Measurements from ENCODE around the gene NATD1. TPM values are rescaled to one million over a fixed set of nuclear protein-coding genes. Genes with fewer than 3 reads are reported as not detected.
A peak's percentile ranks its signal among the peaks of the same experiment; 100 is the strongest.
"Not testable (repeated sequence)": the region's sequence is repeated elsewhere in the genome, so short reads cannot be mapped to it uniquely, and the experiment has no call there.

The NATD1 gene
- total RNA-seq, 1 donor from 2014 or later, result 4.1 TPM

DNA sequence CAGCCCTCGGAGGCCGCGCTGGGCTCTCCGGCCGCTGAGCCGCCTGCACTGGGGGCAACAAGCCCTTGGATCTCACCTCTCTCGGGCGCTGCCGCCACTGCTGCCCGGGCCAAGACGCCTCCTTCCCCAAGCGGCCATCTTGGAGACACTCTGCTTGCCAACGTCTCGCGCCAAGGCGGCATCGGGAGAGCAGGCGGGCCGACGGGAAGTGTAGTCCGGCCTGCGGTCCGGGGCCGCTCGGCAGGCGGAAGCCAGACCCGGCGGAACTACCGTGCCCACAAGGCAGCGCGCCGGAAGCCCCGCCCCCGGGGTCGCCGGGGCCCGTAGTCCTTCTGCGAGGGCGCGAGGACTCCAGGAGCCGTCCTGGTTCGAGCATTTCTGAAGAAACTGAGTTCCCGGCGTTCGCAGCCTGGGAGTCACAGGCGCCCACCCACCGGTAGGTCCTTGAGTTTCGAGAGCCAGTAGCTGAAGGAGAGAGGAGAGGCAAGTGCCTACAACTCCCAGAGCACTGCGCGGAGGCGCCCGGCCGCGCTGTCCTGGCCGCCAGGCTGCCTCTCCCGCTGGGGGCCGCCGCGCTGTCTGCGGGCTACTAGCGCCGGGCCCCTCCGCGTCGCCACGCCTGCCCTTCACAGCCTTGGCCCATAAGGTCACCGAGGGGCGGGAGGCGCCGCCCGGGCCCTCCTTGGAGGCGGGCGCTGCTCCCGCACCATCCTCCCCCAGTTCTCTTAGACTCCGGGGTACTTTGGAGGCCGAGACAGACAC, 39.0 kb downstream of the NATD1 start, which contains the start of gene TMEM11:
TMEM11 (minus strand) TSS at position 147 of the 762 bp plus-strand sequence; CDS start at position 138, 9 bp downstream.
- DNase-seq, result peak; percentile 98

DNA sequence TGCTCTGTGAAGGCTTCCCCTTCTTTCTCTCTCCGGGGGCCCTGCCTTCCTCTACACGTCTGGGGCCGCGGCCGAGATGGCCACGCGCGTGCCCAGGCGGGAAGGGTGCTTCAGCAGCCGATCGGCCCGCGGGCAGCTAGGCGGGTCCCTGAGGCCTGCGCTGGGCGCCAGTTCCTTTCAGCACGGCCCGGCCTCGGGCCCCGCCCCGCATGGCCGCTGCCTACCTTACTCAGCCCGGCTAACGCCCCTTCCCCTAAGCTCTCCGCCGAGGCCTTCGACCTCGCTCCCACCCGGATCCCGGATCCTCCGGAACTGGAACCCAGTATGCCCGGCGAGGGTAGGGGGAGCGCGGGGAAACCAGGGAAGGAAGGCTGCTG, 39.6 kb downstream of the NATD1 start:
- DNase-seq, result peak; percentile 63

DNA sequence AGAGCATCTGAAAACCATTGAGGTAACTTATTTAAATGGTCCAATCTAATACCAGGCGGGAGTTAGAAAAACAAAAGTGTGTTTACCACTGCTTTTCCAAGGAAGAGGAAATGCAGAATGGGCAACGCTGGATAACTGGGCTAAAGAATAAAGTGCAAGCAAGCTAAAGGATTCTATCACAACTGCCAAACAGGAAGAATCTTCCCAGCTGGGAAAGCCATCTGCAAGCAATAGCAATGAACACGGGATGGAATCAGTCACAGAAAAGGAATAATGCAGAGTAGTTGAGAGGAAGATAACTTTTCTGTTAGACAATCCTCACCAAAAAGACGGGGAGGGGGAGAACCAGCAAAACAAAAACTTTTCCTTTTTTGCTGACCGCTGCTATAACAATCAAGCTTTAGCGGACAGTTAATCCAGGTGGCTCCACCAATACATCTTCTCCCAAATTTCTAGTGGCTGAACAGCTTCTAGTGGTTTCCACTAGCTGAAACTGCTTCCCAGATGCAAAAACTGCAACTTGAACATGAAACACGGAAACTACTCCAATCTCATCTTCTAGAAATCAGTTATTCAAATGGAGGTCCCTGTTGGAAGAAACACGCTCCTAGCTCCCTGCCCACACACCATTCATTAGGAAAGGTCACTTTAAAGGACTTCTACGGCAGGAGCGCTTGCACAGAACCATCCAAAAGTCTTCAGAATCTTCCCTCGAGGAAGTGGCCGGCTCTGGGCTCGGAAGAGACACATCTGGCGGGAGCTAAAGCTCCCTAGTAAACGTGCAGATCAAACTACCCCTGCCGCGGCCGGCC, 40.2 kb downstream of the NATD1 start:
- DNase-seq, result peak; percentile 18

DNA sequence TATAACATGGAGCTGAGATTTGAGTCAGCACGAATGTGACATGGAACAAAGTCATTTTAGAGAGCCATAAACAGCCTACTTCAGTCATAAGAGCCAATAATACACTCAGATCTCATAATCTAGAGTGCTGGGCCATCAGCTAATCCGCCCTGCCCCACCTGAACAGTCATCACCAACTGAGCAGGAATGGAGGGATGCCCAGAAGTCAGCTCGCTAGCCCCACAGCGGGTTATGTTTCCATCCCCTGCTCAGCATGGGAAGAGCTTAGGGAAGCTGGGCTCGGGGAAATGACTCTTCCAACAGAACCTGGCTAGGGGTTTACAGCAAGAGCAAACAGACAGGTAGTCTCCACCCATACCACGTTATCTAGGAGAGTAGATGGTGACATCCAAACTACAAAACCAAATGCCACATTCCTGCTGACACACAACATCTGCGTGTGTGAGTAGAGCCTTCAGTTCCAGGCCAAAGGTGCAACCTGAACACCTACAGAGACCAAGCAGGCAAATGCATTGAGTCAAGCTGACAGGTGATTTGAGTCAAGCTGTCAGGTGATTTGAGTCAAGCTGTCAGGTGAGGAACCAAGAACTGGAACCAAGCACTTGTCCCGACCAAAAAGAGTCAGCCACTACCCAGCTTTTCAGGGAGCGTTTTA, 41.3 kb downstream of the NATD1 start:
- DNase-seq, result no peak

DNA sequence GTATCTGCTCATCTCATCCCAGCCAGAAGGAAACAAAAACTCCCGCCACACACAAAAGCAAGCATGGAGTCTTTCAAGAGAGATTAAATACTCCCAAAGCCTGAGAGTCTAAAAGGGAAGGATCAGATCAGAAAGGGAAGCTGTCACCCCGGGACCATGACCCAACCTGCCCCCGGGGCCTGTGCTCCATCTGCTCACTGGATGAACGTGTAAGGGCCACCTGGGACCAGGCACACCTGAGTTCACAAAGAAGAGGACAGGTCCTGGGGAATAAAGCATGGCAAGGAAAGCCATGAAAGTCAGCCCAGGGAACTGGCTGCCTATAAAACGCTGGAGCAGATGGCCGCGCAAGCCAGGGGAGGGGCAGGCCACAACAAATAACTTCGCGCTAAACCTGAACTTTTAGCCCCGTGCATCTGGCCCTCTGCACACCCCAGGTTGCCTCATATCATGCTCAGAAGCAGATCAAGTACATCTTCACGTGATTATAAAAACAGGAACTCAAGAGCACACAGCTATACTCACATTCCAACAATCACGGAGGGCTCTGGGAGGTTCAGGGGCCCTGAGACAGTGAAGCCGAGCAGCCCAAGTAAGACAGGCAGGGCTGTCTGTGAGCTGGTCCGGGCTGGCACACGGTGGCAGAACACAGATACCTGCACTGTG, 42.7 kb downstream of the NATD1 start:
- no peak for DNase-seq

DNA sequence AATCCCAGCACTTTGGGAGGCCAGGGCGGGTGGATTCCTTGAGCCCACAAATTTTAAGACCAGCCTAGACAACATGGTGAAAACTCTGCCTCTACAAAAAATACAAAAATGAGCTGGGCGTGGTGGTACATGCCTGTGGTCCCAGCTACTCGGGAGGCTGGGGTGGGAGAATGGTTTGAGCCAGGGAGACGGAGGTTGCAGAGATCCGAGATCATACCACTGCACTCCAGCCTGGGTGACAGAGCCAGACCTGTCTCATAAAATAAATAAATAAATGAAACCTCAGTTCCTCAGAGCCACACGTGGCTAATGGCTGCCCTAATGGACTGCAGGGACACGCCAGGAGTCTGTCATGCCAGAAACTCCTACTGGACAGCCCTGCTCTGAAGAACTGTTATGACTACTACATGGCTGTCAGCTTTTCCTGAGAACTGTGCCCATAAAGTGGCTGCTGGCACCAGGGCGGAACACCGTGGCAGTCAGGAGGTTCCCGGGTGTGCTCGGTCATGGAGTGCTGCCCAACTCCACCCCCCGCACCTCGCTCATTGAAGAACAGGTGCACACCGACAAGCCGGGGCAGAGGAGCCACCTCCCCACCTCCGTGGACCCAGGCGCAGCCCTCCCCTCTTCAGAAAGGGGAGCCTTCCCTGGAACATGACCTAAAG, 43.6 kb downstream of the NATD1 start:
- DNase-seq, result no peak

DNA sequence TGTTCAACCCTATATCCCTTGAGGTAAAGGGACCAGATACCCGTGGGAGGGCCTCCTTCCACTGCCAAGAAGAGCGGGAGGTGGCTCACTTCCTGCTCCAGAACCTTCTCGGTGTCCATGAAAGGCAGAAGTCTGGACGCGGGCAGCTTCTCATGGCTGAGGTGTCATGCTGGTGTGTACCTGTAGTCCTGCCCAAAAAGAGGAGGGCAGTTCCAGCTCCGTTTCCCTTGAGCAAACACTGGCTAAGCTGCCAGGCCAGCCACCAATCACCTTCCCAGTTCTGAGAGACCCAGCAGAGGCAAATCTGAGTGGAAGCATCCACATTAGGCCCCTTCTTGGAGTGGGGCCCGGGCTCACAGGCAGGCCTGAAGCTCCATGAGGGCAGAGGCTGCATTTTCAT, 44.9 kb downstream of the NATD1 start:
- no peak for DNase-seq

DNA sequence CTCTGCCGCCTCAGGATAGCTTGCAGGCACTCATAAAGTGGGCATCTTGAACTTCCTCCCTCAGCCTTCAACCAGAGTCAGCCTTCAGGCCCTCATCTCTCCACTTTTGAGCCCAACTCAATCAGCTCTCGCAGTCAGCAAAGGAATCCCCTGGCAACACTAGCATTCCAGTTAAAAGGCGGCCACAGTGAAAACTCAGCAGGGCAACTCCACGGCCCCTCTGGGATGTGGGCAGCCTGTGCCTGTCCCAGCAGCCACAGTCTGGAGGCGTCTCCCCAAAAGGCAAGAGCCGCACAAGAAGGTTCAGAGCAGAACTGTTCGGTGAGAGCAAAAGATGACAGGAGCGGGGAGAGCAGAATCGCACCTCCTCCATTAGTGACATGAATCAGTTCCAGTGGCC, 48.3 kb downstream of the NATD1 start:
- no peak for DNase-seq

DNA sequence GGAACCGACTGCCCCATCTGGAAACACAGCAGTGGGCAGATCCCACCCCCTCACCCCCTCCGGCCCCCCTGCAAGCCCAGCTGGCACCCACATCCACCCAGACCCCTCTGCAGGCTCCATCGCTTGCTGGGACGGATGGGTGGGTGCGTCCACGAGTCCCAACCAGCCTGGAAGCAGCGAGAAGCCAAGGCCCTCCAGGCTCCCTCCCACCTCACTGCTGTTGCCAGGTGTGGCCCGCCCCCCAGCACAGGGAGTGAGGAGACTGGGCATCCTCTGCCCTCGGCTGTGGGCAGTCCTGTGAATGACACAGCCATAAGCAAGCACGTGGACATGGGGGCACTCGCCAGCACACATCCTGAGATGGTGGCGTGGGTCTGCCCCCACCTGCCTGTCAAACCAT, 50.7 kb downstream of the NATD1 start:
- no peak for DNase-seq

DNA sequence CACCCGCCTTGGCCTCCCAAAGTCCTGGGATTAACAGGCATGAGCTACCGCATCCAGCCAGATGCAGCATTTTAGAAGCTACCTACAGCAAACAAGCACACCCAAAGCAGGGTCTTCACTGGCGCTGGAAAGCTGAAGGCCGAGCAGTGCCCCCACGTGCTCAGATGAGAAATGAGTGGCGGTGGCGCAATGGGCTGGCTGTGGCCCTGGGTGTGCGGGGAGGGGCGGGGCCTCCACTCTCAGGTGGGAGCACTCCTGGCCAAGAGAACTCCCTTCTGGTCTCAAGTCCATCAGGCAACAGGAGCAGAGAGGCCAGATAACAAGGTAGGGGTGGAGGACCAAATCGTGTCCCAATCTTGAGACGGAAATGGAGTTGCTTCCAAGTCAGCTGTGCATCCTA, 51.3 kb downstream of the NATD1 start:
- DNase-seq, result no peak

DNA sequence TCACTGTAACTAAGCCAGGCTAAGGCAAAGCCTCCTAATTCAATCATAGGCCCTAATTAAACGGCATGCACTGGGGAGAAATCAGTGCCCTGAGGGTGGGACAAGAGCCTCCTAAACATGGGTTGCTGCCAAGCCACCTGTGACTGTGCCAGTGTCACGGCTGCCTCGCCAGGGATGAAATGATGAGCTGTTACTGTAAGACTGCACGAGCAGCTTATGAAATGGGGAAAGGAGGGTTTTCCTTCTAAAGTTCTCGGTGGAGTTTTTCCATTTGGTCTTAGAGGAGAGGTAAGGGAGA, 52.0 kb downstream of the NATD1 start:
- DNase-seq, result no peak

DNA sequence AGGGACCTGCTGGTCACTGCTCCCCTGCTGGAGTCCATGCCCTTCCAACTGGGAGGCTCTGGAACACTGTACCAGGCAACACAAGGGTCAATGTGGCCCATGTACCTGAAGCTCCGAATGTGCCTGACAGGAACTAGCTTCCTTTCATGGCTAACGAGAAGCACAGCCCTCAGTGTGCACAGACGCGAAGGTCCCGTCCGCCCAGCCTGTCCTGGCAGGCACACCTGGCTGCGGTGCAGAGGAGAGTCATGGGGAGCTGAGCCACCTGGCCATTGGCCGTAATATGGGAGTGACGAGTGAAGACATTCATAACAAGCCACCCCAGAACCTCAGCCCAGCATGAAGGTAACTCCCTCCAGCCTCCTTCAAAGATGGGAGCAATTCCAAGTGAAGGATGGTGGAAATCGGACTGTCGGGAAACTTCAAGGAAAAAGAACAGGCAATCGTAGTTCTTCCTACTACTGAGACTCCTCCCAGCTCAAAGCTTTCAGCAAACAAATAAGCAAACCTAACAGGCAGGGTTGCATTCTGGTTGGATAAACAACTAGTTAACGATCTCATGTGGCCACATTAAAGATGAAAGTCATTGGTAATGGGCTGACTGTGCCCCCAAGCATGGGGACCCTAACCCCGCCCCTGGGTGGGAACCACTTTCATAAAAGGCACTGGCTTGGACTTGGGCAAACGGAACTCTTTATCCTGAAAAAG, 52.5 kb downstream of the NATD1 start:
- no peak for DNase-seq

DNA sequence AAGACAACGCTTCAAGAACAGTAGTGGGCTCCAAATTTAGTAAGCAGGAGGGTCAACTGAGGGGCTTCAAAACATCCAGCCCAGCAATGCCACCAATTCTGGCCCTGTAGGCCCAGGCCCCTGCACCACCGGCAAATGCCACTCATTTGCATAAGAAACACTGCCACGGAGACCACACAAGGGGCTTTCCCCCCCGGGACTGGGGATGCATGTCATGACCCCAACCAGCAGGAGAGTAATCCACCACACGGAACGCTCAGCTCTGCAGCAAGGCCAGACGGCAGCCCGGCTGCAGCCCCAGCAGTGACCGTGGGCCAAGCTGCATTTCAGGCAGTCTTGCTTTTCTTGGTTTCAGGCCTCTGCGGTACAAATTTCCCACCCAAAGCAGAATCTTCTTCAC, 53.4 kb downstream of the NATD1 start:
- DNase-seq, result no peak

DNA sequence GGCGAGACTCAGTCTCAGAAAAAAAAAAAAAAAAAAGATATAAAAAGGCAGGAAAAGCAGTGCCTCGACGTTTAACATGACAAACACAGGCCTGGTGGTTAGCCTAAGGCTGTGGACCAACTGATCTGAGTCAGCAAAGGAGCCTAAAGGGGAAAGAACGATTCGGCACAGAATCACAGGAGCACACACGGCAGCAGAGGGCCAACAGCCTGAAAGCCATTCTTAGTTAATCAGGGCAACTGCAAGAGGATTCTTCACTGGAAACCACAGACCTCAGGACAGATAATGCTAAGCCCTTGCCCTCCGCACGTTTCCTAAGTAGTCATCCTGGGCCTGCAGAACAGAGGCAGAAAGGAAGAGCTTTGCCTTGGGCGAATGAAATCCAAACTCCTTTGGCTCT, 53.9 kb downstream of the NATD1 start:
- no peak for DNase-seq

DNA sequence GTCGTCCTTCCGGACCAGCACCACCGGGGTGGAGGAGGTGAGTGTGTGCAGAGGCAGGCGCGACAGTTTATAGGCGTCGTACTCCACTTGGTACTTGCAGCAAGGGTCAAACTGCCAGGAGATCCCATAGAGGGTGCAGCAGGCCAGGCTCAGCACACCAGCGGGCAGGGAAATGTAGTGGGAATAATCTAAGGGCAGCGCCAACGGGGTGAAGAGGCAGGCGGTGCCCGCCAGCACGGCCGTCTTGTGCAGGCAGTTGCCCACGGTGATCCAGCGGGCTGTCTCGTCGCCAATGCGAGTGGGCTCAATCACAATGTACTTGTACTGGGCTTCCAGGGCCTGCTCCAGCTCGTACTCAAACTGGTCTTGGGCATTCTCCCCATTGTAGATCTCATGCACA, 54.8 kb downstream of the NATD1 start:
- no peak for DNase-seq

DNA sequence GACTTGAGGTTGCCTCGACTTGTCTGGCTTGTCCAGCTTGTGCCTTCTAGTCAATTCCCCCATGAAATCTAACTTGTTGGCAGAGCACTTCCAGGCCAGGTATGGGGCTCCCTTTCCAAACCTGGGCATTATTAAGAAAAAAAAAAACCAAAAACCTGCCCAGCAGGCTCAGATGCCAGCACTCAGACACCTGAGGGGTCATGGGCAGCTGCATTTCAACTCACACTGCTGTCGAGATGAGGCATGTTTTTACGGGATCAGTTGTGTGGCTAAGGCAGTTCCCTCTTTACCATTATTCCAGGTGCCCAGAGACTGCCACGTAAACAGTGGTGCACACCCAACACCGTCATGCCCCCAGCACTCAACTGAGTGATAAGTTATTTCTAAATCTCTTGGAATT, 57.1 kb downstream of the NATD1 start:
- DNase-seq, result no peak

DNA sequence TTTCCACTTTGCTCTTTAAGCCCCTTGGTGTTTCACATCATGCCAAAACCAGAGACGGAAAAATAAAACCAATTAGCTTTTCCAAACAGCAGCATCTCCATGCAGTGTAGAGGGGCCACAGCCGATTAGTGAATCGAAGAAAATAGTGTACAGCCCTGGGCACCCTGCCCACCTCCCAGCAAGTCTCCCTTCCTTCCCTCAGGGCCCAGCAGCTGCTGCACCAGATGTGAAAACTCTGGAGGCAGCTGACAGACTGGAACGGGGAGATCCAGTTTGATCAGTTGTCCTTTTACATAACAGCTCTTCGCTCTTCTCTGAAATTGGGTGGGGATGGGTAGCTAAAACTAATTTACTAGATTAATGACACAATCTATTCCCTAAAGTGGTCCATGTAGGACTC, 58.5 kb downstream of the NATD1 start:
- no peak for DNase-seq

DNA sequence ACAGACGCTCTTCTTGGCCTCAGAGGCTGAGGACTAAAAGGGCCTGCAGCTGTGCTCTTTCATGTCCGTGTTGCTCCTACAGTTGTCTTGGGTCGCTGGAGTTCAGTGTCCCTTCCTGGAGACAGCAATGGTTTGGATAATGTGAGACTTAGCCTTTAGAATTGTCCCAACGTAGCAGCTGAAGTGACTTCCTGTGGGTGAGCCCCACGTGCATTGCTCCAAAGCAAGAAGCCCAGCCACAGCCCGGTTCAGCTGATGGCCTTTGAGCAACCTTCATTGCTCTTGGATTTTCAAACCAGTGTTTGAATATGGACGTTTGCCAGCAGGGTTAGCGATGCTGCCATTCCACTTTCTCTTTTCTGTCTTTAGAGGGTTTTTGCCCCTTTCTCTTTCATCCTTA, 59.0 kb downstream of the NATD1 start:
- DNase-seq, result no peak

DNA sequence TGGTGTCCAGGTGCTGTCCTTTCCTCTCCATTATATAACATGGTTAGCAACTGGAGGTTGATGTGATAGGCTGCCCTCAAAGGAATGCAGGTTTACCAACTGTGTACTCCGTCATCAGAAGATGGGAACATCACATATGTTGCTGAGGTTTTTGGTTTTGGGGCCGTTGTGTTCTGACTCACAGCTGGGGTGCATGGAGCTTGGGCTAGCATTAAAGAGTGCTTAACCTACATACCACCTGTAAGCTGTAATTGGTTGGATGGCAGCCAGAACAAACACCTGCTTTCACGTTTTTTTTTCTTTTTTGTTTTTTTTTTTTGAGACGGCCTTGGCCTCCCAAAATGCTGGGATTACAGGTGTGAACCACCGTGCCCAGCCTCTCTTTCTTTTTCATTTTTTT, 60.2 kb downstream of the NATD1 start:
- DNase-seq, result no peak

DNA sequence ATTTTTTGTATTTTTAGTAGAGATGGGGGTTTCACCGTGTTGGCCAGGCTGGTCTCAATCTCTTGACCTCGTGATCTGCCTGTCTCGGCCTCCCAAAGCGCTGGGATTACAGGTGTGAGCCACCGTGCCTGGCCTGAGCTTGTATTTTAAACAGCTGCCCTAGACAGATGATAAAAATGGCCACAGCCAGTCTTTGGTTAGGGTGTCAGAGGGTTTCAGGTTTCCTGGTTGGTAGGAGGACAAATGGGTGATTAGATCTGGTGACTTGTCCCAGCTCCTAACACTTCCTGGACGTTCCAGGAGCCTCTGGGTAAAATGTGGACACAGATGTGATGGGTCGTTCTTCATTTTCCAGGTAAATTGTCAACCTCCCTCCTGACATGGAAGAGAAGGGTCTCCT, 60.8 kb downstream of the NATD1 start:
- not testable (repeated sequence) for DNase-seq

DNA sequence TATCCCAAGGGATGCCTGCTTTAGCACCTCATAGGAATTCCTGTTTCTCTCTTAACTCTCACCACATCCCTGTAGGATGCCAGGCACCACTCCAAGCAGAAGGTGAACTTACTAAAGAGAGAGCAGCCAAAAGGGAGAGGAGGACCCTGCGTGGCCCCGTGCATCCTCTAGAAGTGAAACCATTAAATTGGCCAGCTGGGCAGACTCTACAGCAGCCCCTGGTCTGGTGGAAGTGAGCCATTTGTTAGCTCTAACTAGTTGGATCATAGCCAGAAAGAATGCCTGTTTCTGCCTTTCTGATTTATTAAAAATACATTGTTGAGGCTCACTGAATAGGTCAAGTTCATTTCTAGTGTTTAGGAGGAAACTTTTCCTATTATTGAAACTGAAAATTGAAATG, 61.5 kb downstream of the NATD1 start:
- DNase-seq, result peak; percentile 67

DNA sequence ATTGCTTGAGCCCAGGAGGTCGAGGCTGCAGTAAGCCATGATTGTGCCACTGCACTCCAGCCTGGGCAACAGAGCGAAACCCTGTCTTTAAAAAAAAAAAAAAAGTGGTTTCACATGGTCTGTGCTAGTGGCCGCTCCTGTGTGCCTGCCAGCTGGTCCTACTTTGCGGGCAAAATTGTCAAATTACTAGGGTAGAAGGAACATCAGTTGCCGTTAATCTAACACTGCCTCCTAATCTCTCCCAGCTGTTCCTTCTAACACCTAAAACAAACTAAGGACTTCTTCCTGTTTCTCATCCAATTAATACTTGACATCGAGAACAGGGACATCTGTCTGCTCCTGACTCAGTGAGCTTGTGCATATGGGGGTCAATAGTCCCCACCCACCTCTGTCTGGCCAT, 63.1 kb downstream of the NATD1 start:
- DNase-seq, result no peak

Measured in dermis blood vessel endothelial cell (primary cell).